HepG2 (cell line): ENCODE data around the gene SH3D19. TPM values are rescaled to one million over a fixed set of nuclear protein-coding genes. Genes with fewer than 3 reads are reported as not detected.

Source experiments
- ATM ChIP-seq: fragments of 450-650 bp; IDR thresholded peaks from 2 replicates; pipeline ENCODE4 v1.7.1; 2017; ENCODE audit warnings: mild to moderate bottlenecking, borderline replicate concordance
- MED1 ChIP-seq: sonication (generic); formaldehyde crosslinking; IDR thresholded peaks from 2 replicates; pipeline ENCODE4 v1.4.0; 2020; ENCODE audit warnings: missing genetic modification reagents
- MXI1 ChIP-seq: IDR thresholded peaks from 3 replicates; pipeline ENCODE4 v1.6.1; 2012; ENCODE audit warnings: low read depth, low read length, inconsistent platforms, borderline replicate concordance
- TCF7 ChIP-seq: sonication (generic); IDR thresholded peaks from 2 replicates; pipeline ENCODE4 v1.6.1; 2016; ENCODE audit warnings: antibody characterized with exemption, low read depth
- polyA plus RNA-seq, 8 experiments: library from polyadenylated mRNA; depleted of rRNA in 3 of 8; stranded (reverse) in 7 of 8; unstranded in 1 of 8; fragments of >200 nt; fragmentation: Illumina TruSeq in 4 of 8; extraction: Trizol in 4 of 8; gene quantifications; 2 replicates each; pipeline versions ENCODE4 v1.2.1 to v1.2.3, GENCODE V29; 2011 to 2016; ENCODE audit warnings: low read depth in 4 of 8, missing spikeins in 1 of 8, mixed read lengths in 1 of 8; ENCODE audit not compliant: insufficient read depth in 1 of 8
- total RNA-seq, 5 experiments: library from RNA; depleted of rRNA; stranded (reverse); fragments of >200 nt; fragmentation: Illumina TruSeq; extraction: Trizol; gene quantifications; 2 replicates each; pipeline ENCODE4 v1.2.3, GENCODE V29; 2016; ENCODE audit warnings: low read depth in 1 of 5
- TF ChIP-seq, protein P1 (sequence below), 2 experiments: fragments of 450-650 bp in 1 of 2; sonication (generic) in 1 of 2; formaldehyde crosslinking in 1 of 2; IDR thresholded peaks; 2 replicates each; pipeline versions ENCODE4 v1.6.1 to v1.8.0; 2016 to 2022; ENCODE audit warnings: antibody characterized with exemption in 1 of 2, mild to moderate bottlenecking in 1 of 2, missing genetic modification reagents in 1 of 2
- TF ChIP-seq, protein P2 (sequence below): sonication (generic); formaldehyde crosslinking; IDR thresholded peaks from 2 replicates; pipeline ENCODE4 v1.4.0; 2020; ENCODE audit warnings: missing genetic modification reagents
- TF ChIP-seq, protein P3 (sequence below): sonication (generic); formaldehyde crosslinking; IDR thresholded peaks from 2 replicates; pipeline ENCODE4 v1.4.0; 2020; ENCODE audit warnings: mild to moderate bottlenecking, low read depth, missing genetic modification reagents
- TF ChIP-seq, protein P4 (sequence below): sonication (generic); formaldehyde crosslinking; IDR thresholded peaks from 2 replicates; pipeline ENCODE4 v1.8.1; 2023; ENCODE audit warnings: mild to moderate bottlenecking, missing genetic modification reagents

Gene SH3D19
- total and polyA plus RNA-seq, 2 of the 13 experiments (the other 11 are each of a cell fraction or from before 2014, with no cell fraction given): 31.2 to 38.0 TPM

DNA sequence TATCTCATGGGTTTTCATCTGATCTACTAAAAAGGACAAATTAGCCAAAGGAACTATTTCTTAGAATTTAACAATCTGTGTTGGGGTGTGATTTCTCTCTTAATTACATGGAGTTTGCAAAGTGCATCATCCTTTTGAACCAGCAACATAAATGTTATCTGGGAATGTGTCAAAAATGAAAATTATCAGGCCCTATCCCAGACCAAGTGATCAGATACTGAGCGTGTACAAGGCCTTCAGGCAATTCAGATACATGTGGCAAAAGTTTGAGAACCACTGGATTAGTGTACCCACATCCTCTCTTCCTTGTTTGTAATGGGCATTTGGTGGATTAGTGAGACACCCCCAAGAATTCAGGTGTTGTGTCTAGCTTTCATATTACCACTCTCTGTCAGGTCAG lies 3.8 kb downstream of the SH3D19 start (continued):
- TF ChIP-seq, protein P1, sequence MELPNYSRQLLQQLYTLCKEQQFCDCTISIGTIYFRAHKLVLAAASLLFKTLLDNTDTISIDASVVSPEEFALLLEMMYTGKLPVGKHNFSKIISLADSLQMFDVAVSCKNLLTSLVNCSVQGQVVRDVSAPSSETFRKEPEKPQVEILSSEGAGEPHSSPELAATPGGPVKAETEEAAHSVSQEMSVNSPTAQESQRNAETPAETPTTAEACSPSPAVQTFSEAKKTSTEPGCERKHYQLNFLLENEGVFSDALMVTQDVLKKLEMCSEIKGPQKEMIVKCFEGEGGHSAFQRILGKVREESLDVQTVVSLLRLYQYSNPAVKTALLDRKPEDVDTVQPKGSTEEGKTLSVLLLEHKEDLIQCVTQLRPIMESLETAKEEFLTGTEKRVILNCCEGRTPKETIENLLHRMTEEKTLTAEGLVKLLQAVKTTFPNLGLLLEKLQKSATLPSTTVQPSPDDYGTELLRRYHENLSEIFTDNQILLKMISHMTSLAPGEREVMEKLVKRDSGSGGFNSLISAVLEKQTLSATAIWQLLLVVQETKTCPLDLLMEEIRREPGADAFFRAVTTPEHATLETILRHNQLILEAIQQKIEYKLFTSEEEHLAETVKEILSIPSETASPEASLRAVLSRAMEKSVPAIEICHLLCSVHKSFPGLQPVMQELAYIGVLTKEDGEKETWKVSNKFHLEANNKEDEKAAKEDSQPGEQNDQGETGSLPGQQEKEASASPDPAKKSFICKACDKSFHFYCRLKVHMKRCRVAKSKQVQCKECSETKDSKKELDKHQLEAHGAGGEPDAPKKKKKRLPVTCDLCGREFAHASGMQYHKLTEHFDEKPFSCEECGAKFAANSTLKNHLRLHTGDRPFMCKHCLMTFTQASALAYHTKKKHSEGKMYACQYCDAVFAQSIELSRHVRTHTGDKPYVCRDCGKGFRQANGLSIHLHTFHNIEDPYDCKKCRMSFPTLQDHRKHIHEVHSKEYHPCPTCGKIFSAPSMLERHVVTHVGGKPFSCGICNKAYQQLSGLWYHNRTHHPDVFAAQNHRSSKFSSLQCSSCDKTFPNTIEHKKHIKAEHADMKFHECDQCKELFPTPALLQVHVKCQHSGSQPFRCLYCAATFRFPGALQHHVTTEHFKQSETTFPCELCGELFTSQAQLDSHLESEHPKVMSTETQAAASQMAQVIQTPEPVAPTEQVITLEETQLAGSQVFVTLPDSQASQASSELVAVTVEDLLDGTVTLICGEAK (IDR thresholded peaks at IDR 0.05): no peak
- TF ChIP-seq, protein P1 (CRISPR knock-in tag; IDR thresholded peaks at IDR 0.05): no peak
- TF ChIP-seq, protein P2, sequence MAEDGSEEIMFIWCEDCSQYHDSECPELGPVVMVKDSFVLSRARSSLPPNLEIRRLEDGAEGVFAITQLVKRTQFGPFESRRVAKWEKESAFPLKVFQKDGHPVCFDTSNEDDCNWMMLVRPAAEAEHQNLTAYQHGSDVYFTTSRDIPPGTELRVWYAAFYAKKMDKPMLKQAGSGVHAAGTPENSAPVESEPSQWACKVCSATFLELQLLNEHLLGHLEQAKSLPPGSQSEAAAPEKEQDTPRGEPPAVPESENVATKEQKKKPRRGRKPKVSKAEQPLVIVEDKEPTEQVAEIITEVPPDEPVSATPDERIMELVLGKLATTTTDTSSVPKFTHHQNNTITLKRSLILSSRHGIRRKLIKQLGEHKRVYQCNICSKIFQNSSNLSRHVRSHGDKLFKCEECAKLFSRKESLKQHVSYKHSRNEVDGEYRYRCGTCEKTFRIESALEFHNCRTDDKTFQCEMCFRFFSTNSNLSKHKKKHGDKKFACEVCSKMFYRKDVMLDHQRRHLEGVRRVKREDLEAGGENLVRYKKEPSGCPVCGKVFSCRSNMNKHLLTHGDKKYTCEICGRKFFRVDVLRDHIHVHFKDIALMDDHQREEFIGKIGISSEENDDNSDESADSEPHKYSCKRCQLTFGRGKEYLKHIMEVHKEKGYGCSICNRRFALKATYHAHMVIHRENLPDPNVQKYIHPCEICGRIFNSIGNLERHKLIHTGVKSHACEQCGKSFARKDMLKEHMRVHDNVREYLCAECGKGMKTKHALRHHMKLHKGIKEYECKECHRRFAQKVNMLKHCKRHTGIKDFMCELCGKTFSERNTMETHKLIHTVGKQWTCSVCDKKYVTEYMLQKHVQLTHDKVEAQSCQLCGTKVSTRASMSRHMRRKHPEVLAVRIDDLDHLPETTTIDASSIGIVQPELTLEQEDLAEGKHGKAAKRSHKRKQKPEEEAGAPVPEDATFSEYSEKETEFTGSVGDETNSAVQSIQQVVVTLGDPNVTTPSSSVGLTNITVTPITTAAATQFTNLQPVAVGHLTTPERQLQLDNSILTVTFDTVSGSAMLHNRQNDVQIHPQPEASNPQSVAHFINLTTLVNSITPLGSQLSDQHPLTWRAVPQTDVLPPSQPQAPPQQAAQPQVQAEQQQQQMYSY (CRISPR knock-in tag): no peak
- no peak for TF ChIP-seq MXI1
- TF ChIP-seq, protein P3, sequence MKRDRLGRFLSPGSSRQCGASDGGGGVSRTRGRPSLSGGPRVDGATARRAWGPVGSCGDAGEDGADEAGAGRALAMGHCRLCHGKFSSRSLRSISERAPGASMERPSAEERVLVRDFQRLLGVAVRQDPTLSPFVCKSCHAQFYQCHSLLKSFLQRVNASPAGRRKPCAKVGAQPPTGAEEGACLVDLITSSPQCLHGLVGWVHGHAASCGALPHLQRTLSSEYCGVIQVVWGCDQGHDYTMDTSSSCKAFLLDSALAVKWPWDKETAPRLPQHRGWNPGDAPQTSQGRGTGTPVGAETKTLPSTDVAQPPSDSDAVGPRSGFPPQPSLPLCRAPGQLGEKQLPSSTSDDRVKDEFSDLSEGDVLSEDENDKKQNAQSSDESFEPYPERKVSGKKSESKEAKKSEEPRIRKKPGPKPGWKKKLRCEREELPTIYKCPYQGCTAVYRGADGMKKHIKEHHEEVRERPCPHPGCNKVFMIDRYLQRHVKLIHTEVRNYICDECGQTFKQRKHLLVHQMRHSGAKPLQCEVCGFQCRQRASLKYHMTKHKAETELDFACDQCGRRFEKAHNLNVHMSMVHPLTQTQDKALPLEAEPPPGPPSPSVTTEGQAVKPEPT (CRISPR knock-in tag): no peak
- TF ChIP-seq MED1 (CRISPR knock-in tag): no peak
- TF ChIP-seq ATM: no peak
- TF ChIP-seq TCF7: no peak
- TF ChIP-seq, protein P4, sequence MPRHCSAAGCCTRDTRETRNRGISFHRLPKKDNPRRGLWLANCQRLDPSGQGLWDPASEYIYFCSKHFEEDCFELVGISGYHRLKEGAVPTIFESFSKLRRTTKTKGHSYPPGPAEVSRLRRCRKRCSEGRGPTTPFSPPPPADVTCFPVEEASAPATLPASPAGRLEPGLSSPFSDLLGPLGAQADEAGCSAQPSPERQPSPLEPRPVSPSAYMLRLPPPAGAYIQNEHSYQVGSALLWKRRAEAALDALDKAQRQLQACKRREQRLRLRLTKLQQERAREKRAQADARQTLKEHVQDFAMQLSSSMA: no peak
